ENCODE measurements around the gene PSMD1. TPM values are rescaled to one million over a fixed set of nuclear protein-coding genes. Genes with fewer than 3 reads are reported as not detected.
A peak's percentile ranks its signal among the peaks of the same experiment; 100 is the strongest.

PSMD1 gene
- total and polyA plus RNA-seq, 12 donors: 38.9 to 226 (median 86.3) TPM

GRCh38 chr2:231169488-231169887 lies 112.8 kb downstream of the PSMD1 start:
- Histone ChIP-seq H3K36me3 (replicated peaks in 1 of 2) (peaks cover 0 to 34% of the 10 kb centered on the region in 2 donors), H3K27me3 (no peaks in the 10 kb centered on the region), H3K4me3 (no peak overlapping the region), H3K9me3 (replicated peaks in 1 of 3) (no peaks in the 10 kb centered on the region), H3K4me1 (replicated peaks in 1 of 2) (peaks cover 6 to 49% of the 10 kb centered on the region in 2 donors), H3K27ac (peak overlapping the region in 2 of 5 donors; percentile 15 to 90)
- no peak for TF ChIP-seq CTCF (IDR thresholded peaks at IDR 0.05)
- TF ChIP-seq POLR2A (IDR thresholded peaks at IDR 0.05): no peak
- intact Hi-C loops (cut with DNase I): no loop called here
- WGBS, 4 donors: 59 to 84% (median 77%) methylated on average over 3 of the region's 3 CpGs
- no peak for DNase-seq

- peaks cover 0 to 34% of the 10 kb centered on the region in 2 donors for H3K36me3 ChIP-seq (replicated peaks in 1 of 2)
Measured at GRCh38 chr2:231170055-231170454, 113.4 kb downstream of the PSMD1 start.

GRCh38 chr2:231172025-231172424 lies 115.4 kb downstream of the PSMD1 start:
- Histone ChIP-seq H3K9me3 (replicated peaks in 1 of 3) (no peaks in the 10 kb centered on the region), H3K27ac (peak overlapping the region; percentile 70 to 90 (median 82)), H3K4me1 (replicated peaks in 1 of 2) (peaks cover 6 to 50% of the 10 kb centered on the region in 2 donors), H3K27me3 (no peaks in the 10 kb centered on the region), H3K36me3 (replicated peaks in 1 of 2) (peaks cover 0 to 17% of the 10 kb centered on the region in 2 donors), H3K4me3 (no peak overlapping the region)
- 33 to 59% (median 56%) methylated on average over 3 of the region's 3 CpGs for WGBS, 4 donors
- intact Hi-C loops (cut with DNase I): no loop called here
- TF ChIP-seq CTCF (IDR thresholded peaks at IDR 0.05) (no peak), POLR2A (IDR thresholded peaks at IDR 0.05) (peak in 1 of 2 donors; percentile 17)
- peak in 5 of 7 donors; percentile 52 to 77 (median 72) for DNase-seq

More at GRCh38 chr2:231170055-231170454, 113.4 kb downstream of the PSMD1 start:
- peaks cover 6 to 50% of the 10 kb centered on the region in 2 donors for H3K4me1 ChIP-seq (replicated peaks in 1 of 2)
- TF ChIP-seq CTCF (IDR thresholded peaks at IDR 0.05): no peak
- TF ChIP-seq POLR2A (IDR thresholded peaks at IDR 0.05): no peak
- H3K9me3 ChIP-seq (replicated peaks in 1 of 3): no peaks in the 10 kb centered on the region
- no peaks in the 10 kb centered on the region for H3K27me3 ChIP-seq
- intact Hi-C loops (cut with DNase I): no loop called here
- 70 to 93% (median 81%) methylated on average over 1 of the region's 1 CpG for WGBS, 4 donors
- no peak for DNase-seq
- H3K4me3 ChIP-seq: no peak overlapping the region
- H3K27ac ChIP-seq: peak overlapping the region in 2 of 5 donors; percentile 21 to 90

GRCh38 chr2:231174211-231174651 lies 117.6 kb downstream of the PSMD1 start:
- H3K36me3 ChIP-seq (replicated peaks in 1 of 2): peaks cover 0 to 11% of the 10 kb centered on the region in 2 donors
- intact Hi-C loops (cut with DNase I): no loop called here
- 19 to 35% (median 26%) methylated on average over 2 of the region's 2 CpGs for WGBS, 4 donors

More at GRCh38 chr2:231174211-231174651, 117.6 kb downstream of the PSMD1 start:
- Histone ChIP-seq H3K27me3 (no peaks in the 10 kb centered on the region), H3K4me1 (replicated peaks in 1 of 2) (peaks cover 8 to 44% of the 10 kb centered on the region in 2 donors), H3K9me3 (replicated peaks in 1 of 3) (no peaks in the 10 kb centered on the region), H3K4me3 (no peak overlapping the region), H3K27ac (peak overlapping the region in 3 of 5 donors; percentile 5 to 90 (median 82))
- TF ChIP-seq CTCF (IDR thresholded peaks at IDR 0.05): no peak
- no peak for TF ChIP-seq POLR2A (IDR thresholded peaks at IDR 0.05)
- peak in 2 of 7 donors; percentile 23 to 50 for DNase-seq

Data from adrenal gland (tissue), 12 donors.